Measurements from ENCODE around the gene PTPRD.

The PTPRD gene

DNA sequence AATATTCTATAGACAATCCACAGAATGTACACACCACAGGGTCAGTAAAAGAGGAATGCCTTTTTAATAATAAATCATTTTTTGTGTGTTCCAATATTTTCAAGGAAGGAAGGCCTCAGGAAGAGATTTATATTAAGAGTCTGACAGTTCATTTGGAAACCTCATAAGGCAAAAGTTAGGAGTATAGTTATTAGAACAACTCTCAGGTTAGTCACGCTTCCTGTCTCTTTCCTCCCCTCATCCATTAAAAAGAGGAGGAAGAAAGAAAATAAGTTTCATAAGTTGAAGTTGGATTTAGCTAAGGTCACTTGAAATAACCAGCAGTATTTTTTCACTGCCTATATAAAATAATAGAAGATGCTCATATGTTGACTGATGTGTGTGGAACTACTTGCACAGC, 863.2 kb downstream of the PTPRD start:
- no peaks in the 10 kb centered on the region for H3K79me2 ChIP-seq (ENCODE audit: insufficient read depth, low read length)
- no peak overlapping the region for H3K4me3 ChIP-seq (ENCODE audit: insufficient read depth, low read length, poor library complexity, severe bottlenecking)
- no peaks in the 10 kb centered on the region for H4K20me1 ChIP-seq (ENCODE audit: low read depth, low read length)
- no peaks in the 10 kb centered on the region for H3K36me3 ChIP-seq (ENCODE audit: low read length)
- H3K9me2 ChIP-seq (replicated peaks; ENCODE audit: insufficient read depth, low read length) = no peaks in the 10 kb centered on the region
- TF ChIP-seq, protein P1, sequence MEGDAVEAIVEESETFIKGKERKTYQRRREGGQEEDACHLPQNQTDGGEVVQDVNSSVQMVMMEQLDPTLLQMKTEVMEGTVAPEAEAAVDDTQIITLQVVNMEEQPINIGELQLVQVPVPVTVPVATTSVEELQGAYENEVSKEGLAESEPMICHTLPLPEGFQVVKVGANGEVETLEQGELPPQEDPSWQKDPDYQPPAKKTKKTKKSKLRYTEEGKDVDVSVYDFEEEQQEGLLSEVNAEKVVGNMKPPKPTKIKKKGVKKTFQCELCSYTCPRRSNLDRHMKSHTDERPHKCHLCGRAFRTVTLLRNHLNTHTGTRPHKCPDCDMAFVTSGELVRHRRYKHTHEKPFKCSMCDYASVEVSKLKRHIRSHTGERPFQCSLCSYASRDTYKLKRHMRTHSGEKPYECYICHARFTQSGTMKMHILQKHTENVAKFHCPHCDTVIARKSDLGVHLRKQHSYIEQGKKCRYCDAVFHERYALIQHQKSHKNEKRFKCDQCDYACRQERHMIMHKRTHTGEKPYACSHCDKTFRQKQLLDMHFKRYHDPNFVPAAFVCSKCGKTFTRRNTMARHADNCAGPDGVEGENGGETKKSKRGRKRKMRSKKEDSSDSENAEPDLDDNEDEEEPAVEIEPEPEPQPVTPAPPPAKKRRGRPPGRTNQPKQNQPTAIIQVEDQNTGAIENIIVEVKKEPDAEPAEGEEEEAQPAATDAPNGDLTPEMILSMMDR (IDR thresholded peaks at IDR 0.05; ENCODE audit: insufficient read depth, low read length, poor library complexity, severe bottlenecking) = no peak
- no peak for TF ChIP-seq EZH2phosphoT487 (conservative IDR thresholded peaks at IDR 0.05; ENCODE audit: low read length)
- H3F3A ChIP-seq (ENCODE audit: insufficient read depth) = no peaks in the 10 kb centered on the region
- no peaks in the 10 kb centered on the region for H3K27me3 ChIP-seq (ENCODE audit: low read length)
- H3K27ac ChIP-seq (ENCODE audit: low read depth, low read length) = no peak overlapping the region
- no peak overlapping the region for H3K9ac ChIP-seq (ENCODE audit: low read length)
- no peak overlapping the region for H2AFZ ChIP-seq (ENCODE audit: low read depth, low read length, severe bottlenecking)
- no peaks in the 10 kb centered on the region for H3K9me3 ChIP-seq (ENCODE audit: insufficient read depth, low read length)
- no peak overlapping the region for H3K4me2 ChIP-seq (ENCODE audit: low read depth, low read length, poor library complexity, severe bottlenecking)

DNA sequence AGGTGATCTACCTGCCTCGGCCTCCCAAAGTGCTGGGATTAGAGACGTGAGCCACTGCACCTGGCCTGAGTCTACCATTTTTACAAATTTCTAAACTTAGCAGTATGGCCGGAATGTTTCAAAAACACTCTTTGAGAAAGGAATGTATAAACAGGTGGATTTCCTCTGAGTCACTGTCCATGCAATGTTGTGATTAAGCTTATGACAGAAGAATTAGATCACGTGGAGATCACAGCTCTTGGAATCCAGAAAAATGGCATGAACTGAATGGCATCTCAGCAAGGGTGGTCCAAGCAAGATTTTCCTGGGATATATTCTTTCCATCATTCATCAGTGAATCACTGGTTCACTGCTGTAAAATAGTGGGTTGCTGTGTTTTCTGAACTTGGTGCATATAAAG, 865.0 kb downstream of the PTPRD start:
- Histone ChIP-seq H2AFZ (ENCODE audit: low read depth, low read length, severe bottlenecking) (no peak overlapping the region), H3K9ac (ENCODE audit: low read length) (no peak overlapping the region), H3K79me2 (ENCODE audit: insufficient read depth, low read length) (no peaks in the 10 kb centered on the region), H4K20me1 (ENCODE audit: low read depth, low read length) (no peaks in the 10 kb centered on the region), H3K36me3 (ENCODE audit: low read length) (no peaks in the 10 kb centered on the region), H3K9me3 (ENCODE audit: insufficient read depth, low read length) (no peaks in the 10 kb centered on the region), H3K4me3 (ENCODE audit: insufficient read depth, low read length, poor library complexity, severe bottlenecking) (no peak overlapping the region), H3K9me2 (replicated peaks; ENCODE audit: insufficient read depth, low read length) (no peaks in the 10 kb centered on the region), H3K27ac (ENCODE audit: low read depth, low read length) (no peak overlapping the region), H3K4me2 (ENCODE audit: low read depth, low read length, poor library complexity, severe bottlenecking) (no peak overlapping the region), H3F3A (ENCODE audit: insufficient read depth) (no peaks in the 10 kb centered on the region), H3K27me3 (ENCODE audit: low read length) (no peaks in the 10 kb centered on the region)
- no peak for TF ChIP-seq EZH2phosphoT487 (conservative IDR thresholded peaks at IDR 0.05; ENCODE audit: low read length)
- TF ChIP-seq, protein P1 (IDR thresholded peaks at IDR 0.05; ENCODE audit: insufficient read depth, low read length, poor library complexity, severe bottlenecking) = no peak

DNA sequence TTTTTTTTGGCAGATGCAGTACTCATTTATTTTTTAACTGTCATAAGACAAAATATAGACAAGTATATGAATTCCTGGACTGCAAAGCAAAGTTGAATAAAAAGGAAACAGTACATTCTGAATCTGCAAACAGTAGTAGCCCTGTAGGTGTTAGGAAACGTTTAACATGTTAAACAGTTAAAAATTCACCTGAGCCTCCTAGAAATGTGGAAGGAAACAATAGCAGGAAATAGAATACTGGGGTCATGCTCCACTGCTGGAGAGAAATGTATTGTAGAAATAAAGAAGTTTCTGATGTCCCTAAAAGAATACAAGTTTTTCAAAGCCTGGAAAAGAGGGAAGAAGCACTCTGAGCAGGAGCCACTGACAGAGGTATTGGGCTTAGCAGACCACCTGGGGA, 866.0 kb downstream of the PTPRD start:
- TF ChIP-seq, protein P1 (IDR thresholded peaks at IDR 0.05; ENCODE audit: insufficient read depth, low read length, poor library complexity, severe bottlenecking) = no peak
- no peak for TF ChIP-seq EZH2phosphoT487 (conservative IDR thresholded peaks at IDR 0.05; ENCODE audit: low read length)
- no peak overlapping the region for H3K27ac ChIP-seq (ENCODE audit: low read depth, low read length)

More for the DNA sequence above, 866.0 kb downstream of the PTPRD start:
- H3K36me3 ChIP-seq (ENCODE audit: low read length) = no peaks in the 10 kb centered on the region
- no peak overlapping the region for H3K9ac ChIP-seq (ENCODE audit: low read length)
- no peak overlapping the region for H3K4me3 ChIP-seq (ENCODE audit: insufficient read depth, low read length, poor library complexity, severe bottlenecking)
- no peak overlapping the region for H3K4me2 ChIP-seq (ENCODE audit: low read depth, low read length, poor library complexity, severe bottlenecking)
- no peaks in the 10 kb centered on the region for H3F3A ChIP-seq (ENCODE audit: insufficient read depth)
- H3K9me3 ChIP-seq (ENCODE audit: insufficient read depth, low read length) = no peaks in the 10 kb centered on the region
- no peaks in the 10 kb centered on the region for H3K79me2 ChIP-seq (ENCODE audit: insufficient read depth, low read length)
- H4K20me1 ChIP-seq (ENCODE audit: low read depth, low read length) = no peaks in the 10 kb centered on the region
- no peaks in the 10 kb centered on the region for H3K9me2 ChIP-seq (replicated peaks; ENCODE audit: insufficient read depth, low read length)
- H3K27me3 ChIP-seq (ENCODE audit: low read length) = no peaks in the 10 kb centered on the region
- no peak overlapping the region for H2AFZ ChIP-seq (ENCODE audit: low read depth, low read length, severe bottlenecking)
